Stimulated activated CD8-positive, alpha-beta memory T cell treated with anti-CD3 and anti-CD28 coated beads, Interleukin-7, amount 100 ng/mL, for 1 hour (primary cell): ENCODE results near the gene CBX6.

Experiments used
- DNase-seq, 2 donors: peaks; one replicate each; pipeline ENCODE4 v3.0.0-alpha.2; 2020; ENCODE audit warnings: low read depth in 2 of 2

The CBX6 gene

GRCh38 chr22:38840129-38840528 lies 31.9 kb downstream of the CBX6 start:
- no peak for DNase-seq

- DNase-seq: no peak
Observed at GRCh38 chr22:38839686-38840085, 32.3 kb downstream of the CBX6 start.

- DNase-seq: no peak
Observed at GRCh38 chr22:38837414-38837928, 34.5 kb downstream of the CBX6 start.

- DNase-seq: no peak
Observed at GRCh38 chr22:38835888-38836301, 36.1 kb downstream of the CBX6 start.

GRCh38 chr22:38834991-38835390 lies 37.0 kb downstream of the CBX6 start:
- no peak for DNase-seq

GRCh38 chr22:38834215-38834953 lies 37.6 kb downstream of the CBX6 start:
- no peak for DNase-seq

- DNase-seq: no peak
Observed at GRCh38 chr22:38833061-38833460, 39.0 kb downstream of the CBX6 start.

GRCh38 chr22:38832005-38832978 lies 39.7 kb downstream of the CBX6 start:
- no peak for DNase-seq

GRCh38 chr22:38831166-38831945 lies 40.7 kb downstream of the CBX6 start:
- DNase-seq: no peak

GRCh38 chr22:38830845-38831108 lies 41.2 kb downstream of the CBX6 start:
- no peak for DNase-seq

- DNase-seq: no peak
Observed at GRCh38 chr22:38830026-38830844, 41.8 kb downstream of the CBX6 start.

- no peak for DNase-seq
Observed at GRCh38 chr22:38829485-38829884, 42.5 kb downstream of the CBX6 start.

GRCh38 chr22:38828616-38829205 lies 43.3 kb downstream of the CBX6 start:
- DNase-seq: no peak

- no peak for DNase-seq
Observed at GRCh38 chr22:38828191-38828590, 43.8 kb downstream of the CBX6 start.

- DNase-seq: no peak
Observed at GRCh38 chr22:38827510-38827909, 44.5 kb downstream of the CBX6 start.

- no peak for DNase-seq
Observed at GRCh38 chr22:38826801-38827200, 45.2 kb downstream of the CBX6 start.

- no peak for DNase-seq
Observed at GRCh38 chr22:38826386-38826785, 45.6 kb downstream of the CBX6 start.

- no peak for DNase-seq
Observed at GRCh38 chr22:38824585-38824984, 47.4 kb downstream of the CBX6 start.

GRCh38 chr22:38823637-38824036 lies 48.4 kb downstream of the CBX6 start:
- no peak for DNase-seq

GRCh38 chr22:38823076-38823475 lies 48.9 kb downstream of the CBX6 start:
- no peak for DNase-seq

GRCh38 chr22:38820020-38820419 lies 52.0 kb downstream of the CBX6 start:
- no peak for DNase-seq
